ENCODE measurements around the gene MRPL42.
"Not testable (repeated sequence)": the region's sequence is repeated elsewhere in the genome, so short reads cannot be mapped to it uniquely, and the experiment has no call there.

Gene MRPL42

GRCh38 chr12:93447555-93448290 lies 19.6 kb upstream of the MRPL42 start:
- DNase-seq, result no peak

DNA sequence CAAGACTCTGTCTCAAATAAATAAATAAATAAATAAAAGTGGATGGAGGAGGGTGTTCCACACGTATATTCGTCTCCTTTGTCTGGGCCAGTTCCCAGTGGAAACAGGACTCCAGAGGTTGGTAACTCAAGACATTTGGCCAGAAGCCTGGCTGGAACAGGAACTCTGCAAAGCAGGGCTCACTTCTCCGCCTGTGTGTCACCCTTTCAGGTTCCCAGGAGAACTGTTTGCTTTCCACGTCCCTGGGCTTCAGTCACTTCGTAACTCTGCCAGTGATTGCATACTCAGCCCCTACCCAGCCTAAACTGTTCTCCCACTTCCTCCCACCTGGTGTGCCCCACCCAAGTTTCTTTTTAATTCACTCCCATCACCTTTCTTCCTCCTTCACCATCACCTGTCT lies 18.5 kb upstream of the MRPL42 start:
- no peak for DNase-seq

DNA sequence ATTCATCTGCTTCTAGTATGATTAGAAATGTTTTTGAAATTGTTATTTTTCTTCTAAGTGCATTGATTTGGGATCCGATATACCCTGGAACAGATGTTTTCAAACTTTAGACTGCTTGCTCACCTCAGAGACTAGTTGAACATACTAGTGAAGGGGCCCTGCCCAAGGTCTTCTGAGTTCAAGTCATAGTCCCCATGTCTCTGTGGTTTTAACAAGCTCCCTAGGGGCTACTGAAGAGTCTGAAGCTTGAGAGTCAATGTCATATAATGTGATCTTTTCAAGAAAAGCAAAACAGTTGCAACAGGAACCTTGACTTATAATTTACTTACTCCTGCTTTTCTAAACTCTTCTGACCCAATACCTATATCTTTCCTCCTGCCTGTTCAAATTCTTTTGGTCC lies 18.0 kb upstream of the MRPL42 start:
- no peak for DNase-seq

DNA sequence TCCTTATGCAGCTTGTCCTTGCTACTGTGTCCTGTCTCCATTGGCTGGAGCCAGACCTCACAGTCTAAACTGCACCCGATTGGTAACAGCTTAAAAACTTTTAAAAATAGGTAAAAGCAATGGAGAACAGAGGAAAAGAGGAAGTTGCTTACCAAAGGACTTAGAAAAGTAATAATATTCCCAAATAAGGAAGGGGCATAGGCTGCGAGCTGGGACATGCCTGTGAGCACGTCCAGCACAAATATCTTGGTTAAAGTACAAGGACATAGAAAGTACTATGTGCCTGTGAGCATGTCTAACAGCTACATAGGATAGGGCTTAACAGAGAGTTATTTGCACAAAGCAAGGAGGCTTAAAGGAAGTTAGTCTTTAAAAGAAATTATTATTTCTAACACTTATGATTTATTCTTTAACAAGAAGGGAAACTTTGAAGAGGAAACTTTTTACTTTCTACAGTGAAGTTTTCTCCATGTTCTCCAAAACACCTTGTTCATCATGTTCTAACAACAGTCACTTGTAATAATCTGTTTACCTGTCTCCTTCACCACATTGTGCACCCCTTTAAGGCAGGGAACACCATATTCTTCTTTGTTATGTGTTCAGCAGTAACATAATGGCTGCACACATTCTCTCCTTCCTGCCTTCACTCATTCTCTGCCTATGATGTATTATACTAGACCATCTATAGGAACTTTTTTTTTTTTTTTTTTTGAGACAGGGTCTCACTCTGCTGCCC lies 15.7 kb upstream of the MRPL42 start:
- DNase-seq, result no peak

- DNase-seq, result peak; percentile 97
These were observed 13.7 kb upstream of the MRPL42 start for GRCh38 chr12:93453633-93454032.

DNA sequence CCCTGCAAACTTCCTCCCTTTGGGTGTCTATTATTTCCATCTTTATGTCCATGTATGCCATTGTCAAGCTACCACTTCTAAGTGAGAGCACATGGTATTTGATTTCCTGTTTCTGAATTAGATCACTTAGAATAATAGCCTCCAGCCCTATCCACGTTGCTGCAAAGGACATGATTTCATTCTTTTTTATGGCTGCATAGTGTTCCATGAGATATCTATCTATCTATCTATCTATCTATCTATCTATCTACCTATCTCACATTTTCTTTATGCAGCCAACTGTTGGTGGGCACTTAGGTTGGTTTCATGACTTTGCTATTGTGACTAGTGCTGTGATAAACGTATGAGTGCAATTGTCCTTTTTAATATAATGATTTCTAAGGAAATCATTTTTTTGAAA lies 11.2 kb upstream of the MRPL42 start:
- no peak for DNase-seq

GRCh38 chr12:93459097-93459496 lies 8.2 kb upstream of the MRPL42 start:
- DNase-seq, result no peak

- no peak for DNase-seq
These were observed 7.3 kb upstream of the MRPL42 start for GRCh38 chr12:93460003-93460402.

DNA sequence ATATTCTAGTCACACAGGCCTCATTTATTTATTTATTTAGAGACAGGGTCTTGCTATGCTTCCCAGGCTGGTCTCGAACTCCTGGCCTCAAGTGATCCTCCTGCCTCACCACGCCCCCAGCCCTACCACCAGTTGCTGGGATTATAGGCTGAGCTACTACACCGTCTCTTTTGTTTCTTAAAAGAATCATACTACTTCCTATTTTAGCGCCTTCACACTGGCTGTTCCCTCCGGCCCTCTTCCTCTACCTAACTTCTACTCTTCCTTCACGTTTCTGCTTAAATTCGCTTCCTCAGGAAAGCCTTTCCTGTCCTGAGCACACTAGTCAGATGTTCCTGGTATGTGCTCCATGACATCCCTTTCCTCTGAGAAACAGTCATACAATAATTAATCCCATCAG lies 6.4 kb upstream of the MRPL42 start:
- DNase-seq, result no peak

DNA sequence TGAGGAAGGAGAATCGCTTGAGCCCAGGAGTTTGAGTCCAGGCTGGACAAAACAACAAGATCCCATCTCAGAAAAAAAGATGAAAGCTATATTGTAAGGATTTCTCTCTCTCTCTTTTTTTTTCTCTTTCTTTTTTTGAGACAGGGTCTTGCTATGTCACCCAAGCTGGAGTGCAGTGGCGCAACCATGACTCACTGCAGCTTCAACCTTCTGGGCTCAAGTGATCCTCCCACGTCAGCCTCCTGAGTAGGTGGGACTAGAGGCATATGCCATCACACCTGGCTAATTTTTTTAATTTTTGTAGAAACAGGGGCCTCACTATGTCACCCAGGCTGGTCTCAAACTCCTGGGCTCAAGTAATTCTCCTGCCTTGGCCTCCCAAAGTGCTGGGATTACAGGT lies 5.8 kb upstream of the MRPL42 start:
- DNase-seq, result no peak

- no peak for DNase-seq
These were observed 1.5 kb upstream of the MRPL42 start for GRCh38 chr12:93465841-93466240.

DNA sequence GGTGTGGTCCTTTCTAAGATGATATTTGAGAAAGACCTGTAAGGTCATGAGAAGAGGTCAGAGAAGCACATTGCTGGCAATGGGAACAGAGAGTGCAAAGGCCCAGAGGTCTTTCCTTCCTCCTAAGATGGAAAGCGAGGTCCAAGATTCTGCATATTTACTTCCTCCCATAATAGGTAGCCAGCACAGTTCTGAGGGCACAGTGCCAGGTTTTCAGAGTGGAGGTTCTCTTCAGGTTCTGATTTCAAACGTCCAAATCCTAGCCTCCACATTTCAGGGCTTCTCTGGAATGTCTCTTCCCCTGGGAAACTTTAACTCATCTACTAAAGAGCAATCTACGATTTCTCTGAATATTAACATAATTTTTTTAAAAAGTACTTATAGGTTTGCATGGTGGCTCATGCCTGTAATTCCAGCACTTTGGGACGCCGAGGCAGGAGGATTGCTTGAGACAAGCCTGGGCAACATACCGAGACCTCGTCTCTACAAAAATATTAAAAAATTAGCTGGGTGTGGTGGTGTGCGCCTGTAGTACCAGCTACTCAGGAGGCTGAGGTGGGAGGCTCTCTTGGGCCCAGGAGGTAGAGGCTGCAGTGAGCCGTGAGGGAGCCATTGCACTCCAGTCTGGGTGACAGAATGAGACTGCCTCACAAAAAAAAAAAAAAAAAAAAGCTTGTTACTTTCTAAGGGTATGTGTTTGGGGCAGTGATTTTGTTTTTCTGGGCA lies 526 bp upstream of the MRPL42 start:
- no peak for DNase-seq

GRCh38 chr12:93468008-93468371 lies 676 bp downstream of the MRPL42 start:
- DNase-seq, result no peak

GRCh38 chr12:93469386-93469785 lies 2.1 kb downstream of the MRPL42 start:
- no peak for DNase-seq

GRCh38 chr12:93476555-93476954 lies 9.2 kb downstream of the MRPL42 start:
- DNase-seq, result no peak

GRCh38 chr12:93482721-93483120 lies 15.4 kb downstream of the MRPL42 start:
- DNase-seq, result no peak

GRCh38 chr12:93483151-93483807 lies 16.0 kb downstream of the MRPL42 start:
- no peak for DNase-seq

DNA sequence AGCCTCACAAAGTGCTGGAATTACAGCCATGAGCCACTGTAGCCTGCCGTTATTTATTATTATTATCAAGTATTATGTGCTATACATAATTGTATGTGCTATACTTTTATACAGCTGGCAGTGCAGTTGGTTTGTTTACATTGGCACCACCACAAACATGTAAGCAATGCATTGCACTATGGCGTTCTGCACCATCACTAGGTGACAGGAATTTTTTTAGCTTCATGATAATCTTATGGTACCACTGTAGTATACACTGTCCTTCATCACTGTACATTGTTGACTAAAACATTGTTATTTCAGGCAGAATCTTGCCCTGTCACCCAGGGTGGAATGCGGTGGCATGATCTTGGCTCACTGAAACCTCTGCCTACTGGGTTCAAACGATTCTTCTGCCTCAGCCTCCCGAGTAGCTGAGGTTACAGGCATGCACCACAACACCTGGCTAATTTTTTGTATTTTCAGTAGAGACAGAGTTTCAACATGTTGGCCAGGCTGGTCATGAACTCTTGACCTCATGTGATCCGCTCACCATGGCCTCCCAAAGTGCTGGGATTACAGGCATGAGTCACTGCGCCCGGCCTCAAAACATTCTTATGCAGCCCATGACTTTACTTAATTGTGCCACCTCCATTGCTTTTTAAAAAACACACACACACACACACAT lies 17.1 kb downstream of the MRPL42 start:
- no peak for DNase-seq

- not testable (repeated sequence) for DNase-seq
These were observed 25.5 kb downstream of the MRPL42 start for GRCh38 chr12:93492808-93493207.

DNA sequence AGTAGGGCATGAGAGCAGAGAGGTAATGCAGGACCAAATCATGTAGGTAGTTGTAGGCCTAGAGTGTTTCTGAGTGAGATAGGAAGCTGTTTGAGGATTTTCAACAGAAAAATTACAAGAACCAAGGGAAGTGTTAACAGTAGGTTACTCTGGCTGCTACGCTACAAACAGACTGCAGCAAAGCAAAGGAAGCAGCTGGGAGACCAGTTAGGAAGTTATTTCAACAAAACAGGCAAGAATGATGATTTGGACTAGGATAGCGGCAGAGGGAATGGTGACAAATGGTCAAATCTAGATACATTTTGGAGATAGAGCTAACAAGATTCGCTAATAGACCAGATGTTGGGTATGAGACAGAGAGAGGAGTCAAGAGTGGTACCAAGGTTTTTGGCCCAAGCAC lies 26.8 kb downstream of the MRPL42 start:
- DNase-seq, result no peak

DNA sequence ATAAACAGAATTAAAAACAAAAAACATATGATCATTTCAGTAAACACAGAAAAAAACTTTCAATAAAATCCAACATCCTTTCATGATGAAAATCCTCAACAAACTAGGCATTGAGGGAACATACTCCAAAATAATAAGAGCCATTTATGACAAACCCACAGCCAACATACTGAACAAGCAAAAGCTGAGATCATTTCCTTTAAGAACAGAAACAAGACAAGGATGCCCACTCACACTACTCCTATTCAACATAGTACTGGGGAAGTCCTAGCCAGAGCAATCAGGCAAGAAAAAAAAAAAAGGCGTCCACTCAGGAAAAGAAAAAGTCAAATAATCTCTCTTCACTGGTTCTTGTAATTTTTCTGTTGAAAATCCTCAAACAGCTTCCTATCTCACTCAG lies 30.1 kb downstream of the MRPL42 start:
- DNase-seq, result no peak

- not testable (repeated sequence) for DNase-seq
These were observed 31.5 kb downstream of the MRPL42 start for GRCh38 chr12:93498813-93499212.

- no peak for DNase-seq
These were observed 32.9 kb downstream of the MRPL42 start for GRCh38 chr12:93500201-93500600.
